ENCODE measurements around the gene SMG6.

SMG6 gene

GRCh38 chr17:2085648-2085949, 218.0 kb downstream of the SMG6 start:
- Histone ChIP-seq H3K4me2 (ENCODE audit: insufficient read depth, low read length, poor library complexity, severe bottlenecking) (no peak overlapping the region), H3K79me1 (ENCODE audit: low read depth, low read length) (peaks cover 3% of the 10 kb centered on the region), H3K14ac (ENCODE audit: low read length) (no peak overlapping the region), H2BK12ac (ENCODE audit: low read length) (no peak overlapping the region), H3K4me1 (ENCODE audit: control insufficient read depth in 2 of 2, insufficient read depth in 1 of 2, low read depth in 1 of 2, low read length in 2 of 2) (peaks cover 0 to 4% of the 10 kb centered on the region in 2 donors), H2AFZ (ENCODE audit: low read length) (no peak overlapping the region), H3K9me3 (replicated peaks in 1 of 2; ENCODE audit: control insufficient read depth in 2 of 2, insufficient read depth in 1 of 2, low read depth in 1 of 2, low read length in 2 of 2) (no peaks in the 10 kb centered on the region), H2AK5ac (ENCODE audit: low read depth, low read length) (no peak overlapping the region), H3K27me3 (ENCODE audit: control insufficient read depth in 3 of 3, insufficient read depth in 3 of 3, low read depth in 1 of 3, low read length in 3 of 3) (peaks cover 0 to 2% (median 0%) of the 10 kb centered on the region in 3 experiments), H3K4me3 (ENCODE audit: low read length in 2 of 2) (no peak overlapping the region), H3K18ac (ENCODE audit: low read length) (no peak overlapping the region), H3K9ac (ENCODE audit: low read depth, low read length, poor library complexity) (peak overlapping the region; percentile 40), H3K27ac (replicated peaks; ENCODE audit: low read length) (no peak overlapping the region), H4K91ac (ENCODE audit: low read depth, low read length, poor library complexity) (no peak overlapping the region), H3K36me3 (replicated peaks in 1 of 2; ENCODE audit: control insufficient read depth in 2 of 2, insufficient read depth in 2 of 2, low read length in 2 of 2) (peaks cover 18 to 50% of the 10 kb centered on the region in 2 donors), H2BK5ac (ENCODE audit: low read length) (no peak overlapping the region), H4K8ac (ENCODE audit: low read depth, low read length) (no peak overlapping the region), H2BK15ac (ENCODE audit: low read length) (no peak overlapping the region), H3K4ac (ENCODE audit: low read length) (no peak overlapping the region), H3K23ac (ENCODE audit: low read depth, low read length, poor library complexity) (no peak overlapping the region), H2BK120ac (ENCODE audit: low read depth, low read length) (no peak overlapping the region)
- no peak for DNase-seq (ENCODE audit: low spot score)
- no CpG with 5 or more reads among the region's 5 CpGs for WGBS, 2 donors (ENCODE audit: extremely low coverage in 2 of 2, insufficient read length in 2 of 2, insufficient replicate concordance in 1 of 2)

DNA sequence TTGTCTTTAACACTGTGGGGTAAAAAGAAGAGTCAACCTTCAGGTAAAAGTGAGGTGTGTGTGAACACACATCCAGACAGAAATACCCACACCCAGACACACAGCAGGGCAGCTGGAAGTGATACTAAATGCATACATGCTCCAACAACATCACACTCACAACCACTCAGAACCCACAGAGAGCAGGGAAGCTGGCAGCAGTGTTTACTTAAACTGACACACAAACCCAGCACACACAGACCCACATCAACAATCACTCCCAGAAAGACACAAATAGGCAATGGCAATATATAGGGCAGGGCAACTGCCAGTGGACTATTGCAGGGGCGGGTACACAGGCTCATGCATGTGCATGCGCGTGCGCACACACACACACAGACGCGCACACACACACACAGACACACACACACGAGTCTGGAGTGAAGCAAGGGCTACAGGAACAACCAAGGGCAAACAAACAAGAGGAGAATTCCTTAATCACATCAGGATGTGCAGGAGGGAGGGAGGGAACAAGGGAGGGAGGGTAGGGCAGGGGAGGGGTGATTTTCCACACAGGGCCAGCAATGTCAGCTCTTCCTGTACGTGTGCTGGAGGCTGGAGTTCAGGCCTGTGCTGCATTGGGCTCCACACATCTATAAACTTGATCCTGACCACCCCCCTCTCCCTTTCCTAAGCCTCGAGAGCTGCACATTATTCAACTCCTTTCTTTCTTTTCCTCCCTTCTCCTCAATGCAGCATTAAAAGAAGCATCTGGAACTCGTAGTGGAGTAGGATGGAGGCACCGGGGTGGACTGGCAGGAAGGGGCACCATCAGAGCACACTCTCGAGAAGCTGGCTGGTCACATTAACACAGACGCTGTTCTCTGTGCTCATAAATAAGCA, 218.6 kb downstream of the SMG6 start:
- peaks cover 3% of the 10 kb centered on the region for H3K79me1 ChIP-seq (ENCODE audit: low read depth, low read length)
- no peak overlapping the region for H3K4me2 ChIP-seq (ENCODE audit: insufficient read depth, low read length, poor library complexity, severe bottlenecking)
- H2AFZ ChIP-seq (ENCODE audit: low read length) = no peak overlapping the region
- H3K4ac ChIP-seq (ENCODE audit: low read length) = no peak overlapping the region
- H3K14ac ChIP-seq (ENCODE audit: low read length) = no peak overlapping the region
- peak overlapping the region; percentile 40 for H3K9ac ChIP-seq (ENCODE audit: low read depth, low read length, poor library complexity)
- H2BK12ac ChIP-seq (ENCODE audit: low read length) = no peak overlapping the region
- H3K27me3 ChIP-seq (ENCODE audit: control insufficient read depth in 3 of 3, insufficient read depth in 3 of 3, low read depth in 1 of 3, low read length in 3 of 3) = peaks cover 0 to 2% (median 0%) of the 10 kb centered on the region in 3 experiments
- no CpG with 5 or more reads among the region's 13 CpGs for WGBS, 2 donors (ENCODE audit: extremely low coverage in 2 of 2, insufficient read length in 2 of 2, insufficient replicate concordance in 1 of 2)
- no peak overlapping the region for H2BK5ac ChIP-seq (ENCODE audit: low read length)
- H3K36me3 ChIP-seq (replicated peaks in 1 of 2; ENCODE audit: control insufficient read depth in 2 of 2, insufficient read depth in 2 of 2, low read length in 2 of 2) = peaks cover 18 to 54% of the 10 kb centered on the region in 2 donors
- no peak for DNase-seq (ENCODE audit: low spot score)
- no peak overlapping the region for H3K27ac ChIP-seq (replicated peaks; ENCODE audit: low read length)
- no peak overlapping the region for H3K18ac ChIP-seq (ENCODE audit: low read length)
- no peak overlapping the region for H4K91ac ChIP-seq (ENCODE audit: low read depth, low read length, poor library complexity)
- peaks cover 0 to 4% of the 10 kb centered on the region in 2 donors for H3K4me1 ChIP-seq (ENCODE audit: control insufficient read depth in 2 of 2, insufficient read depth in 1 of 2, low read depth in 1 of 2, low read length in 2 of 2)
- no peak overlapping the region for H3K4me3 ChIP-seq (ENCODE audit: low read length in 2 of 2)
- H3K9me3 ChIP-seq (replicated peaks in 1 of 2; ENCODE audit: control insufficient read depth in 2 of 2, insufficient read depth in 1 of 2, low read depth in 1 of 2, low read length in 2 of 2) = no peaks in the 10 kb centered on the region
- no peak overlapping the region for H4K8ac ChIP-seq (ENCODE audit: low read depth, low read length)
- no peak overlapping the region for H2BK15ac ChIP-seq (ENCODE audit: low read length)
- no peak overlapping the region for H2AK5ac ChIP-seq (ENCODE audit: low read depth, low read length)
- no peak overlapping the region for H3K23ac ChIP-seq (ENCODE audit: low read depth, low read length, poor library complexity)
- H2BK120ac ChIP-seq (ENCODE audit: low read depth, low read length) = no peak overlapping the region

- no peak overlapping the region for H2AK5ac ChIP-seq (ENCODE audit: low read depth, low read length)
- H3K27ac ChIP-seq (replicated peaks; ENCODE audit: low read length) = no peak overlapping the region
- H2BK120ac ChIP-seq (ENCODE audit: low read depth, low read length) = no peak overlapping the region
- H3K9ac ChIP-seq (ENCODE audit: low read depth, low read length, poor library complexity) = no peak overlapping the region
- H4K91ac ChIP-seq (ENCODE audit: low read depth, low read length, poor library complexity) = peak overlapping the region; percentile 25
- H3K14ac ChIP-seq (ENCODE audit: low read length) = peak overlapping the region; percentile 67
- no peak overlapping the region for H3K4me3 ChIP-seq (ENCODE audit: low read length in 2 of 2)
- H2BK15ac ChIP-seq (ENCODE audit: low read length) = no peak overlapping the region
- H2BK12ac ChIP-seq (ENCODE audit: low read length) = no peak overlapping the region
- H3K4ac ChIP-seq (ENCODE audit: low read length) = no peak overlapping the region
- WGBS, 2 donors (ENCODE audit: extremely low coverage in 2 of 2, insufficient read length in 2 of 2, insufficient replicate concordance in 1 of 2) = no CpG with 5 or more reads among the region's 8 CpGs
- DNase-seq (ENCODE audit: low spot score) = no peak
- no peak overlapping the region for H2BK5ac ChIP-seq (ENCODE audit: low read length)
- H3K9me3 ChIP-seq (replicated peaks in 1 of 2; ENCODE audit: control insufficient read depth in 2 of 2, insufficient read depth in 1 of 2, low read depth in 1 of 2, low read length in 2 of 2) = no peaks in the 10 kb centered on the region
- H3K18ac ChIP-seq (ENCODE audit: low read length) = no peak overlapping the region
- H2AFZ ChIP-seq (ENCODE audit: low read length) = no peak overlapping the region
- peaks cover 0 to 4% of the 10 kb centered on the region in 2 donors for H3K4me1 ChIP-seq (ENCODE audit: control insufficient read depth in 2 of 2, insufficient read depth in 1 of 2, low read depth in 1 of 2, low read length in 2 of 2)
- H3K36me3 ChIP-seq (replicated peaks in 1 of 2; ENCODE audit: control insufficient read depth in 2 of 2, insufficient read depth in 2 of 2, low read length in 2 of 2) = peaks cover 18 to 59% of the 10 kb centered on the region in 2 donors
- H3K79me1 ChIP-seq (ENCODE audit: low read depth, low read length) = peaks cover 3% of the 10 kb centered on the region
- peaks cover 0 to 2% (median 0%) of the 10 kb centered on the region in 3 experiments for H3K27me3 ChIP-seq (ENCODE audit: control insufficient read depth in 3 of 3, insufficient read depth in 3 of 3, low read depth in 1 of 3, low read length in 3 of 3)
- no peak overlapping the region for H3K4me2 ChIP-seq (ENCODE audit: insufficient read depth, low read length, poor library complexity, severe bottlenecking)
- no peak overlapping the region for H4K8ac ChIP-seq (ENCODE audit: low read depth, low read length)
- peak overlapping the region; percentile 21 for H3K23ac ChIP-seq (ENCODE audit: low read depth, low read length, poor library complexity)
These were observed 219.4 kb downstream of the SMG6 start for GRCh38 chr17:2084036-2084765.

GRCh38 chr17:2083613-2084035, 220.0 kb downstream of the SMG6 start:
- WGBS, 2 donors (ENCODE audit: extremely low coverage in 2 of 2, insufficient read length in 2 of 2, insufficient replicate concordance in 1 of 2) = no CpG with 5 or more reads among the region's 7 CpGs
- Histone ChIP-seq H2BK12ac (ENCODE audit: low read length) (no peak overlapping the region), H3K79me1 (ENCODE audit: low read depth, low read length) (peaks cover 3% of the 10 kb centered on the region), H3K4me1 (ENCODE audit: control insufficient read depth in 2 of 2, insufficient read depth in 1 of 2, low read depth in 1 of 2, low read length in 2 of 2) (peaks cover 0 to 4% of the 10 kb centered on the region in 2 donors), H3K36me3 (replicated peaks in 1 of 2; ENCODE audit: control insufficient read depth in 2 of 2, insufficient read depth in 2 of 2, low read length in 2 of 2) (peaks cover 20 to 63% of the 10 kb centered on the region in 2 donors), H2AK5ac (ENCODE audit: low read depth, low read length) (no peak overlapping the region), H3K4me3 (ENCODE audit: low read length in 2 of 2) (no peak overlapping the region), H2BK5ac (ENCODE audit: low read length) (no peak overlapping the region), H3K23ac (ENCODE audit: low read depth, low read length, poor library complexity) (peak overlapping the region; percentile 7), H3K27me3 (ENCODE audit: control insufficient read depth in 3 of 3, insufficient read depth in 3 of 3, low read depth in 1 of 3, low read length in 3 of 3) (peaks cover 0 to 2% (median 0%) of the 10 kb centered on the region in 3 experiments), H2BK15ac (ENCODE audit: low read length) (no peak overlapping the region), H3K18ac (ENCODE audit: low read length) (no peak overlapping the region), H2AFZ (ENCODE audit: low read length) (no peak overlapping the region), H3K4ac (ENCODE audit: low read length) (no peak overlapping the region), H4K8ac (ENCODE audit: low read depth, low read length) (no peak overlapping the region), H3K9me3 (replicated peaks in 1 of 2; ENCODE audit: control insufficient read depth in 2 of 2, insufficient read depth in 1 of 2, low read depth in 1 of 2, low read length in 2 of 2) (no peaks in the 10 kb centered on the region), H3K4me2 (ENCODE audit: insufficient read depth, low read length, poor library complexity, severe bottlenecking) (no peak overlapping the region), H3K14ac (ENCODE audit: low read length) (no peak overlapping the region), H3K27ac (replicated peaks; ENCODE audit: low read length) (no peak overlapping the region), H4K91ac (ENCODE audit: low read depth, low read length, poor library complexity) (no peak overlapping the region), H3K9ac (ENCODE audit: low read depth, low read length, poor library complexity) (no peak overlapping the region), H2BK120ac (ENCODE audit: low read depth, low read length) (no peak overlapping the region)
- no peak for DNase-seq (ENCODE audit: low spot score)
